ENCODE measurements around the gene CCL18.
"Not testable (repeated sequence)": the region's sequence is repeated elsewhere in the genome, so short reads cannot be mapped to it uniquely, and the experiment has no call there.

Gene CCL18, protein sequence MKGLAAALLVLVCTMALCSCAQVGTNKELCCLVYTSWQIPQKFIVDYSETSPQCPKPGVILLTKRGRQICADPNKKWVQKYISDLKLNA

DNA sequence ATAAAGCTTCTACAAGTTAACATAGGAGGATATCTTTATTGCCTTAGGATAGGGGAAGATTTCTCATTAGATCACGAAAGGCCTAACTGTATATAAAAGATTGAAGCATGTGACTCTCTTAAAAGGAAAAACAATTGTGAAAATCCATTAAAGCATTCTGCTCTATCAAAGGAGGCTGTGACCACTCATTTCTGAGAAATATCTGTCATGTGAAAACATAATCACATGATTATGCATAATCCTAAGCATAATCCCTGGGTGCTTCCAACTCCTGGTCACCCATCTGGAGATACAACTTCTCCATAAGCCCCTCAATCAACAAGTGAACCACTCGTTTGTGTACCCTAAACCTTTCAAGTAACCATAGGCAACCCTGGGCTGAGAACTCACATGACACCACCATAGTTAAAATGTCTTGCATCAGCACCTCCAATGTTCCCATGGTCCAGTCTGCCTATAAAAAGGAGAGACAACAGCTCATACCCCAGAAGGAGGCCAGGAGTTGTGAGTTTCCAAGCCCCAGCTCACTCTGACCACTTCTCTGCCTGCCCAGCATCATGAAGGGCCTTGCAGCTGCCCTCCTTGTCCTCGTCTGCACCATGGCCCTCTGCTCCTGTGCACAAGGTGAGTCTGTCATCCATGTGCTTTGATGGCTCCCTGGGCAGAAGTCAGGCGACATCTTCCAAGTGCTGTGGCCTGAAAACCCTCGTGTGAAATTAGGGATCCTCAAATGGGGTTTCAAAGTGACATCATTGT is at the start of gene CCL18:
Gene CCL18, plus strand, starts transcription at position 487 of the 756 bp plus-strand sequence. Its CDS starts 71 bp downstream, at position 558.
- no peak for DNase-seq

DNA sequence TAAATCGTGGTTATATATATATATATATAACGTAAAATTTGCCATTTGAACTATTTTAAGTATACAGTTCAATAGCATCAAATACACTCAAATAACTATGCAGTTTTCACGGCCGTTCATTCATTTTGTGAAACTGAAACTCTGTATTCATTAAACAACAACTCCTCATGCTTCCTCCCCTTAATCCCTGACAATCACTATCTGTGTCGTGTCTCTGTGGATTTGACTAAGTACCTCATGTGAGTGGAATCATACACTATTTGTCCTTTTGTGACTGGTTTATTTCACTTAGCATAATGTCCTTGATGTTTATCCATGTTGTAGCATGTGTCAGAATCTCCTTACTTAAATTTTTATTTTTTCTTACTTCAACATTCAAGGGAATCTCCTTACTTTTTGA is 49.1 kb upstream of the CCL18 start:
- no peak for DNase-seq

DNA sequence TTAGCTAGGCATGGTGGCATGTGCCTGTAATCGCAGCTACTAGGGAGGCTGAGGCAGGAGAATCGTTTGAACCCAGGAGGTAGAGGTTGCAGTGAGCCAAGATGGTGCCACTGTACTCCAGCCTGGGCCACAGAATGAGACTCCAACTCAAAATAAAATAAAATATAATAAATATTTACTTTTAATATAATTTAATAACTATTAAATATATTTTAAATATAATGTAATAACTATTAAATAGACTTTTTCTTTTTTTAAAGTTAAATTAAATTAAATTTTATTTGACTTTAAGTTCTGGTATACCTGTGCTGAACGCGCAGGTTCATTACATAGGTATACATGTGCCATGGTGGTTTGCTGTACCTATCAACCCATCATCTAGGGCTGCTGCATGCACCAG is 48.2 kb upstream of the CCL18 start:
- not testable (repeated sequence) for DNase-seq

DNA sequence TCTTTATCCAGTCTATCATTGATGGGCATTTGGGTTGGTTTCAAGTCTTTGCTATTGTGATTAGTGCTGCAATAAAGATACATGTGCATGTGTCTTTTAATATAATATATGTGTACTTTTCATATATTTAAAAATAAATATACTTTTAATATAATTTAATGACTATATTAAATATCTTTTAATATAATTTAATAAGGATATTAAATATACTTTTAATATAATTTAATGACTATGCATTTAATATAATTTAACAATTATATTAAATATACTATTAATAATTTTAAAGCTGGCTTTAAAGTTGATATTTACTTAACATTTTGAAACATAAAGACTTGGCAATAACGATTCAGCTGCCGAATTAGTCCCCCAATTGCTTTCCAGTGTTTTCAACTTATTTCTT is 47.5 kb upstream of the CCL18 start:
- no peak for DNase-seq

DNA sequence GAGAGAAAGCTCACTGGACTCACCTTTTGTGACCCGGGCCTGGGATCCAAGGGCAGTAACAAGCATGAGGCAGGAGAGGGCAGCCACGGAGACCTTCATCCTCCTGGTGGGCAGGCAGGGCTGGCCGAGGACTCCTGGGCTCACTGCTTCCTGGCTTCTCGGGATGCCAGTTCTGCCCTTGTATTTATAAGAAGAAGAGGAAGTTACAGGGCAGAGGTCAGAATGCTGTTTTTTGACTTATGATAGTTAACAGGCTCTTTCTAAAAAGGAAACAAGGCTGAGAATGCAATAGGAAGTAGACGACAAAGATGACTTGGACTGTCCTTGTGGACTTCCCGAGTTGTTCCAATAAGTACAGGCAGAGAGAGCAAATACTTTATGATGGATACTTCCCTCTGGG is 46.3 kb upstream of the CCL18 start, which contains the start of gene CCL23:
Gene CCL23, minus strand, starts transcription at position 174 of the 400 bp plus-strand sequence. Its CDS starts 75 bp downstream, at position 99.
- no peak for DNase-seq

DNA sequence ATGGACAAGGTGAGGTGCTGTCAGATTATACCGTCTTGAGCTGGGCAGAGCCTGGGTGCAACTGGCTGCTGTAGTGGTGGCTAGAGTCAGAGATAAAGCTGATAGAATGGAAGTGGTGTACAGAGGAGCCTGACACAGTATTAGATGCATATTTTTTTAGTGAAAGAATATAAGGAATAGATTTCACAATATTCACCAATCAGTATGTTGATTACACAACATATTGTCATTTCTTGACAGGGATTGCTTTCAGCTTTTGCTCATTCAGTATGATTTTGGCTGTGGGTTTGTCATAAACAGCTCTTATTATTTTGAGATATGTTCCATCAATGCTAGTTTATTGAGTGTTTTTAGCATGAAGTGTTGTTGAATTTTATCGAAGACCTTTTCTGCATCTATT is 44.6 kb upstream of the CCL18 start:
- DNase-seq: no peak

DNA sequence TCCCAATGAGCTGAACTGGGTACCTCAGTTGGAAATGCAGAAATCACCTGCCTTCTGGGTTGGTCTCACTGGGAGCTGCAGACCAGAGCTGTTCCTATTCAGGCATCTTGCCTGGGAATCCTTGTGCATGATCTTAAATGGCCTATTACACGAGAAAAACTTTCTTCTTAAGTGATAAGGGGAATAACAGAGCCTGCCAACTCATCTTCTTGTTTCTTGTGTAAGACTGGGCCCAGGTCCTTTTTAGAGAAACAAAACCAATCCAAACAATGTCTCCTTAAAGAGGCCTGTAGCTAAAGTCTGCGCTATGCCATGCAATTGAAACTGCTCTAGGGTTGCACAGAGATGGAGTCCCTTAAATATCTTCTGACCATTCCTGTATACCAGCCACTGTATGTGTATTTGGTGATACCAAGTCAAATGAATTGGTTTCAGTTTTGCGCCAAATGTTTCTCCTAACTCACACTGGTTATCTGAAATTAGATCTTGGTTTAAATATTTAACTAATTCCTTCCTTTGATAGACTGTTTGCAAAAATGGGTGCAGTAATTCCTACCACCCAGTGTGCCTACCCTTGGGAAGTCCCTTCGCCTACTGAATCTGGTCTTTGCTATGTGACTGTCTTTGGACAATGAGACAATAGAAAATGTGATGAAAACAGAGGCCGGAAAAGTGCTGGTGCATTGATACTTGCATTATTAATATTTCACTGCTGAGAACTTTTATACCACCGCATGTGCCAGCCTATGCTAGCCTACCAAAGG is 39.8 kb upstream of the CCL18 start:
- DNase-seq: no peak

DNA sequence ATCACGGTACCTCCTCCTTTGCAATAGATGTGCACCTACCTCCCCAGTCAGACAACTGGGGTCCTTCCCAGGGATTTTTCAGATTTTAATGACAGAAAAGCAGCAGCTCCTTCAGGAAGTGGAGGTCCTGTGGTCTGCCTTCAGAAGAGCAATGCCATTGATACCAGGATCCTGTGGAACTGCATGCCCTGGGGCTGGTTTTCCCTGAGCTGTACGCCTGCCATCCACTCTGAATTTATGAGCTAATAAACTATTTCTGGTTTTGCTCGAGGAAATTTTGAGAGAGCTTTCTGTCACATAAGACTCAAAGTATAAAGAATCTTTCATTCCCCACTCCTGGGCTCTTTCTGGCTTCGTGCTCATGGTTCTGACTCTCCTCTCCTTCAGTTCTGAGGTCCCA is 36.3 kb upstream of the CCL18 start:
- no peak for DNase-seq

DNA sequence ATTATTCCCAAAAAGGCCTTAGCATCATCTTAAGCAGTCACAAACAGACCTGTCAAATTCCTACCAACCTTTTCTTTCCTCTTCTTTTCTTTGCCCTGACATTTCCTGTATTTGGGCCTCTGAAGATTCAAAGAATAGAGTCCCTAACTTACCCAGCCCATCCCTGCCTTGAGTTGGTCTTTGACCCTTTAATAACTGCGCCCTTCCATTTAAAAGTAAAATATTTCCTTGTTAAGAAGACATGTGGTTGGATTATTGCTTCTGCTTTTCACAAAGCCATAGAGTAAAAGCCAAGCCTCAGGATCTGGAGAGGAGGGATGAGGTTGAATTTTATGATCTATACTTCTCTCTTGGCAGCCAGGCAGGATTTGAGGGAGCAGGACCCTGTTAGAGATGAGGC is 33.1 kb upstream of the CCL18 start:
- no peak for DNase-seq

DNA sequence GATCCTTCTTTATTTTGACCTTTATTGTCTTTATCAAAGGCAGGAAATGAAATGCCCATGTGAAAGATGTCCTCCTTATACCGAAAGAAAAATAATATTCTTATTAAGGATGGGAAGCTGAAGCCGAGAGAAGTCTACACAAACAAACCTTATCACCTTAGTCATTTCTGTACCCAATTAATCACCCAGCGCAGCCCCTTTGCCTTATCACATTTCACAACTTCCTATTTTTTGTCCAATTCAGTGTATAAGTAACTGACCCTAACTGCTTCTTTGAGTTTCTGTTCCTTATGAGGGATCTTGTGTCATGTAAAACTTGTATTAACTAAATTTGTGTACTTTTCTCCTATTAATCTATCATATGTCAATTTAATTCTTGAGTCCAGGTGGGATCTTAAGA is 29.9 kb upstream of the CCL18 start:
- DNase-seq: no peak

DNA sequence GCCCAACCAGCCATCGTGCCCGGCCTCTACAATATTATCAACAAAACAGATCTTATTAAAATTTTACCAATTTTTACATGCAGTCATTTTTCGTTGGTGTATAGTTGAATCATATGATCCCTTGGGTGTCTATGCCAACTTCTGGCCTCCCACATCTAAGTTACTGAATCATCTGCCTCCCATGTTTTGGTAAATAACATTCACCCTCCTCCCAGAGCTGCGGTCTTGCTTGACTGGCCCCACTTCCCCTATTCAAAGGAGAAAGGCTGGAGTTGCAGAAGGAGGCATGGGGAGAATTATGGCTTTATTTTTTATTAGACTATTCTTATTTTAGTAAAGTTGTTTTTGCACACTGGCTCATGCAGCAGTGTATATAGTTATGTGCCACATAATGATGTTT is 27.8 kb upstream of the CCL18 start:
- no peak for DNase-seq

DNA sequence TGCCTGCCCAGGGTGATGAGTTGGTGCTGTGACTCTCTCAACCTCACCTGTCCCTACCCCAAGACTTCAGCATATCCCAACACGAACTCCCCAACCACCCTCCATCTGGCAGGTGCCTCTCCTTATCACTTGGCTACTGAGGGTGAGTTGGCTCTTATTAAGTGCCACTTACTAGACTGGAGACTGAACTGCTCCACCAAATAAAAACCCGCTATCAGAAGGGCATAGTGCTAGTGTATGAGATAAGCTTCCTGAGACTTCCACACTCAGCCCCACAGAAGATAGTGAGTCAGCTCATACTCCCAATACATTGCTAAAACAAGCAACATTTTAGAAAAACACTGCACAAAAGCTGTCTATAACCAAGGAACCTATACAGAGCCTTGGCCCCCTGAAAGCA is 16.0 kb upstream of the CCL18 start:
- no peak for DNase-seq

DNA sequence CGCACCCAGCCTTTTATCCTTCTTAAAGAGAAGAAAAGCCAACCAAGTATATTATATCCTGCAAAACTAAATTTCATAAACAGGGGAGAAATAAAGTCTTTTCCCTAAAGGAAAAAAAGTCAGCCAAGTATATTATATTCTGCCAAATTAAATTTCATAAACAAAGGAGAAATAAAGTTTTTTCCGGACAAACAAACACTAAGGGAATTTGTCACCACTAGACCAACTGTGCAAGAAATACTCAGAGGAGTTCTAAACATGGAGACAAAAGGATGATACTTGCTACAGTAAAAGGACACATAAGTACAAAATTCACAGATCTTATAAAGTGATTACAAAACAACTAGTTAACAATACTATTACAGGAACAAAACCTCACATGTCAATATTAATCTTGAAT is 14.4 kb upstream of the CCL18 start:
- DNase-seq: no peak

DNA sequence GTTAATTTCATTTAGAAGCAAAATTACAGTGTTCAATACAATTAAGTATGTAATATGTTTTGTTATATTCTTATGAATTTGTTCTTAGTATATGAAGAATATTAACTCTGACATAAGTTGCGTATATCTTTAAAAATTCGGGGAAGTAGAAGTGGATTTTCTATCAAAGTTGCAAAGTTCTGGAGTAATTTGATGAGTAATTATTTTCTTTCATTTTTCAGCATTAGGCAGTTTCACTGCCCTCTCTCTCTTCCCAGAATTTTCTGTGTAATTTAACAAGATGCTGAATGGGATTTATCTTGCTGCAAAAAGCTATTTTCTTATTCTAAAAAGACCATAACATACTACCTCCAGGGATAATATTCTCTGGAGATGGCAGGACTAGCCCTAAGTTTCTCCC is 8.9 kb upstream of the CCL18 start:
- DNase-seq: no peak

DNA sequence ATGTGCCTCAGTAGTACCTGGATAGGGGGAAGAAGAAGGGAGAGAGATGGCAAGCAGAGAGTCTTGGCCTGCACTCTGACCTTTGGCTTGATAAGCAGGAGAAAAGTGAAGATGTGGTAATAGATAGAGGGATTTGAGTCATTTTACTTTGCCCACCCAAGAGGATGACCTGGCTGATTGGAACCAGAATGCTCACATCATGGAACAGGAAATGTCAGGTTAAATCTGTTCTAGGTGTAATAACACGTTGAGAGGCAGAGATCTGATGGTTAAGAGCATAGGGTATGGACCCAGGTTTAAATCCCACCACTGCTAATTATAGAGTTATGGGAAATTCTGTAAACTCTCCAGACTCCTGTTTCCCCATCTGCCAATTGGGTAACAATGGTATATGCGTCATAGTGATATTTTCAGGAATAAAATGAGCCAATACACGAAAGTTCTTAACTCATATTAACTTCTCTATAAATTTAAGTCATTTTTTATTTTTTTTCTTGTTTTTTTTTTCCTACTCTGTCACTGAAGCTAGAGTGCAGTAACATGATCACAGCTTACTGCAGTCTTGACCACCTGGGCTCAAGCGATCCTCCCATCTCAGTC is 8.1 kb upstream of the CCL18 start:
- no peak for DNase-seq

DNA sequence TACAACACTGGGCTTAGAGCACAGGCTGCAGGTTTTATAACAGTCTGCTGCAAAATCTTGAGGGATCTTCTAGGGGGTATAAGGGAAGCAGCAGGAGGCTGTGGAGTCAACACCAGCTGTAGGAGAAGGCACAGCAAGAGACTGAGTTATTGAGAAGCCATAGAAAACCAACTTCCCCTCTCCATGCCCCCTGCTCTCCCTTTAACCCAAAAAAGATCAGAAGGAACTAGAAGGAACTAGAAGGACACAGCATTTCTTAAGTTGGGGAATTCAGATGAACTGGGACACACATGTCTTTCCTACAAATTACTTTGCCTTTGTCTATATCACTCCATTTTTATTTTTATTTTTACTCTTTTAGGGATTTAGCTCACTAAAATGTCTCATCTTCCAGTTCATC is 6.2 kb upstream of the CCL18 start:
- no peak for DNase-seq

DNA sequence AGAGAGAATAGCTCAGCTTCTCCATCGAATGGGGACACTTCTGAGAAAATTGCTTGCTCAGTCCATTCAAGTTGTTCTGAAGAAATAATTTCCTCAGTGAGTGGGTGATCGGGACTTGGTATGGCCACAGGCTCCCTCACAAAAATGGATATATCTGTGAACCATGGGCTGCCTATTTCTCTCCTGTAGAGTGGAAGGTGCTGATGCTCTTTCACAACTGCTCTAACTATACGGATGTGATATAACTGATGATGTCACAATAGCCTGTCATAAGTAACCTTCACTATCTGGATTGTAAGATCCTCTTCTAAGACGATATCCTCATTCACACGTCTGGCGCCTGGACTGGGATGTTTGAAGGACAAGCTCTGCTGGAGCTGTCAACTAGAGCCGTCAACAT is 4.7 kb upstream of the CCL18 start:
- no peak for DNase-seq

DNA sequence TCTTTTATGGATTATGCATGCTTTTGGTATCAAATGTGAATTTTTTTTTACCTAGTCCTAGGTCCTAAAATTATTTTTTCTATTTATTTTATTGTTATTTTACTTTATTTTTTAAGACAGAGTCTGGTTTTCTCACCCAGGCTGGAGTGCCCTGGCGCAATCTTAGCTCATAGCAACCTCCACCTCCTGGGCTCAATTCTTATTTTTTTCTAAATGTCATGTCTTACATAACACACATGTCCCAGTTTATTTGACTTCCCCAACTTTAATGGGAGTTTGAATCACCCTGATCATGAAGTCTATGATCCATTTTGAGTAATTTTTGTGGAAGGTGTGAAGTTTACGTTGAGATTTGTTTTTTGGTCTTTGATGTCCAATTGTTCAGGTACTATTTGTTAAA is 3.3 kb upstream of the CCL18 start:
- DNase-seq: no peak

DNA sequence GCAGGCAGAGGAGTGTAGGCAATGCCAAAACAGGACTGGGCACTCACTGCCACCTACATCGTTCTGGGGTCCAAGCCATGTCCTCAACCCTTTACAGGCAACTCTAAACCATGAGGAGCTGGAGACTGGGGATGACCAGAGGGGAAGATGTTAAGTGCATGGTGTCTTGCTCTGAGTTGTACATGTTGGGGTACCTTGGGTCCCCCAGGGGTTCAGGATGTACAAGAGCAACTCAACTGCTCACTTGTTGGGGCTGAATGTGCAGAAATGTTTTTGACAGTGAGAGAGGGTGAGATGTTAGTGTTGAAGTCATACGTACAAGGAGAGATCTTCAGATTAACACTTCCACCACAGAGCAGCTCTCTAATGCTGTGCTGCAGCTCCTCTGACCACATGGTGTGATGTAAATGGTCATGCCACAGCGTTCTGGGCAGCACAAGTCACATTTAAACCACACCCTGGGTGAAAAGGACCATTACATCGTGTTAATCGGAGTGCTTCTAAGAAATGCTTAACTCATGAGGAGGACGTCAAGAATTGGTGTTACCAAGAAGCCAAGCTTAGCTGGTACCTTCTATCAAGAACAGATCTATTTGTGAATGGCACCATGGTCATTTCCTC is 2.4 kb downstream of the CCL18 start:
- no peak for DNase-seq

DNA sequence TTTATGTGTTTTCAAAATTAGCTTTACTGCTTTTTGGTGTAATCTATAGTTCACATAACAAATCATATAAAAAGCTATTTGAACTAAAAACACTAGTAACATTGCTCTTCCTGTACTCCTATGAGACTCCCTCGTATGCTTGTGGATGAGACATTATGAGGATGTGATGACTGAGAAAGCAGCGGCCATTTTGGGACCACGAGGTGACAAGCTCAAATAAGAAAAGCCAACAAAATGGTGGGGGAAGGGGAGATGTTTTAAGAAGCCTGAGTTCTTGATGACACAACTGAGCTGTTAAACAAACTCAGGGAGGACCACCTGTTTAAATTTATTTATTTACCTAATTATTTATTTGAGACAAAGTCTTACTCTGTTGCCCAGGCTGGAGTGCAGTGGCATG is 4.5 kb downstream of the CCL18 start:
- no peak for DNase-seq

DNA sequence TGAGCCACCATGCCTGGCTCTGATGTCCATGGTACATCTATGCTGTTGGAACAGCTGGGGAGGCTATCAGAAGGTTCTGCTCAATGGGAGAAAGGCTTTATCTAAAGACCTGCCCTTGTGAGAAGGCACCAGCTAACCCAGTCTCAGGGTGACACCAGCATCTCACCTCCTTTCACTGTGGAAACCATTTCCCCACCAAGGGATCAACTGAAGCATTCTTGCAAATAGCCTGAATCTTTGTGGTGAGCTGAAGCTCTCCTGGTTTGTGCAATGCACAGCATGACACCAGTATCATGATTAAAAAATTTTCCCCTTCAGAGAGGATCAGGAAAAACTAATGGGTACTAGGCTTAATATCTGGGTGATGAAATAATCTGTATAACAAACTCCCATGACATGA is 5.1 kb downstream of the CCL18 start:
- DNase-seq: no peak

DNA sequence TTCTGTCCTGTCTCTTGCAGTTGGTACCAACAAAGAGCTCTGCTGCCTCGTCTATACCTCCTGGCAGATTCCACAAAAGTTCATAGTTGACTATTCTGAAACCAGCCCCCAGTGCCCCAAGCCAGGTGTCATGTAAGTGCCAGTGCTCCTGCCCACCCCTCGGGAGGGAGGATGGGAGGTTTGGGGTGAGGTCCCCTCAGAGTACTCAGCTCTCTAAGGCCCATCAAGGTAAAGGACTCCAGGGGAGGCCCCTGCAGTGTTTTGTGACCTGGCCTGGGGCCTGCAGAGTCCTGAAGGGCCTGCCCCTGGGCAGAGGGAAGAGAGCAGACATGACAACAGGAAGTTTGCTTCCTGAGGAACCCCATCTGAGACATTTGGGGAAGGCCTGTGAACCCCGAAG is 6.4 kb downstream of the CCL18 start:
- no peak for DNase-seq

DNA sequence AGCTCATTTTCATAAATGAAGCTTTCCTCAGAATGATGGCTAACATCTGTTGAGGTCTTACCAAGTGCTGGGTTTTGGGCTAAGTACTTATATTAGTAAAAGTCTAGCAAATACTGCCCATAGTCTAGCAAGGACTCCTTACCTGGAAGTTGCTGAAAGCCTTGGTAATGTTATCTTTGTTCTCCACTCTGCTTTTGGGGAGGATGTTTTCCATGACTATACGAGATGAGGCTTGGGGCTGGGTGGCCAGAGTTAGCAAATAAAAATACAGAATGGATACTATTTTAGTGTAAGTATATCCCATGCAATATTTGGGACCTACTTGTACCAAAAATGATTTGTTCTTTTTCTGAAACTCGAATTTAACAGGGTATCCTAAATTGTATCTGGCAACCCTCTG is 7.7 kb downstream of the CCL18 start:
- no peak for DNase-seq

All from HCEC 1CT (cell line).